ENCODE measurements around the gene UNC13B. TPM values are rescaled to one million over a fixed set of nuclear protein-coding genes. Genes with fewer than 3 reads are reported as not detected.

UNC13B gene
- total RNA-seq, 4 donors from 2014 or later = 28.0 to 39.3 (median 34.3) TPM

DNA sequence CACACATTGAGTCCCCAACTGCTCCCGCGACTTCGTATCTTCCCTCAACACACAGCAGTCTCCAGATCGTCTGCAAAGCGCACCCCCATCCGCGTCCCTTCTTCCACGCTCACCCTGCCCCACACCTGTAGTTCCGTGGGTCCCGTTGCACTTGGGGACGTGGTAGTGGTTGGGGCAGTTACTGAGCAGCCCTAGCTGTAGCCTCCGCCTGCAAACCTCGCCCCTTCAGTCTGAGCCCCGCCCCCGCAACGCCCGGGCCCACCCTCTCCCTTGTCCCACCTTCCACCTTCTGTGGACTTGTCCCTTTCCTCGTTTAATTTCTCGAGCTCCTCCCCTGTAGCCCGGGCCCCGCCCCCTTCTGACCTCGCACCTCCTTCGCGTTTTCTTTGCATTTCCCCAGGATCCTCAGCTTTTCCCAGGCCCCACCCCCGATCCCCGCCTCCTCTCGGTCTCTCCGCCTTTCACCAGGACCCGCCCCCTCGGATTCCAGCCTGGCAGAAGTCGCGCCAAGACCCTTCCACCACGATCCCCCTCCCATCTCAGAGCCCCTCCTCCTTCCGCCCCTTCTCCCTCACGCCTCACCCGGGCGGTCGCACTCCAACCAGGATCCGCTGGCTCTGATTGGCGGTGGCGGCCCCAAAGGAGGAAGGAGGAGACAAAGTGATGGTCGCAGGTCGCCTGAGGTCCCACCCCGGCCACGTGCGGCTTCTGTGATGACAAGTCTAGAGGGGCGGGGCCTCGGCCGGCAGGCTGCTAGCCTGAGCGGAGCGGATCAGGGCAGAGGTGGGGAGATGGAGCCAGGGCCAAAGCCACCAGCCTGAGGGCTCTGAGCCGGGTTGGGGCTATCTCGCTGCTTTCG lies 45.9 kb upstream of the UNC13B start, which contains the start of gene ATOSB:
Gene ATOSB, minus strand, starts transcription at position 183 of the 859 bp plus-strand sequence. CDS start 7,588 bp downstream, outside the sequence.
- Histone ChIP-seq H3K4me1 (peaks cover 0 to 57% (median 38%) of the 10 kb centered on the region in 4 donors), H3K36me3 (no peaks in the 10 kb centered on the region), H3K4me3 (peak within 1 kb of the TSS; percentile 34 to 66 (median 54)), H3K27ac (peak within 1 kb of the TSS; percentile 89 to 95 (median 90)), H3K27me3 (no peaks in the 10 kb centered on the region), H3K9me3 (no peaks in the 10 kb centered on the region)
- WGBS, 2 donors = 1% methylated on average over 49 to 54 of the region's 54 CpGs
- DNase-seq (ENCODE audit: low spot score in 2 of 2) = peak; percentile 93 to 94
- TF ChIP-seq POLR2A (IDR thresholded peaks at IDR 0.05) = peak; percentile 26 to 53
- TF ChIP-seq, protein P1, sequence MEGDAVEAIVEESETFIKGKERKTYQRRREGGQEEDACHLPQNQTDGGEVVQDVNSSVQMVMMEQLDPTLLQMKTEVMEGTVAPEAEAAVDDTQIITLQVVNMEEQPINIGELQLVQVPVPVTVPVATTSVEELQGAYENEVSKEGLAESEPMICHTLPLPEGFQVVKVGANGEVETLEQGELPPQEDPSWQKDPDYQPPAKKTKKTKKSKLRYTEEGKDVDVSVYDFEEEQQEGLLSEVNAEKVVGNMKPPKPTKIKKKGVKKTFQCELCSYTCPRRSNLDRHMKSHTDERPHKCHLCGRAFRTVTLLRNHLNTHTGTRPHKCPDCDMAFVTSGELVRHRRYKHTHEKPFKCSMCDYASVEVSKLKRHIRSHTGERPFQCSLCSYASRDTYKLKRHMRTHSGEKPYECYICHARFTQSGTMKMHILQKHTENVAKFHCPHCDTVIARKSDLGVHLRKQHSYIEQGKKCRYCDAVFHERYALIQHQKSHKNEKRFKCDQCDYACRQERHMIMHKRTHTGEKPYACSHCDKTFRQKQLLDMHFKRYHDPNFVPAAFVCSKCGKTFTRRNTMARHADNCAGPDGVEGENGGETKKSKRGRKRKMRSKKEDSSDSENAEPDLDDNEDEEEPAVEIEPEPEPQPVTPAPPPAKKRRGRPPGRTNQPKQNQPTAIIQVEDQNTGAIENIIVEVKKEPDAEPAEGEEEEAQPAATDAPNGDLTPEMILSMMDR (IDR thresholded peaks at IDR 0.05) = no peak
- TF ChIP-seq EP300 (IDR thresholded peaks at IDR 0.05) = peak in 1 of 2 donors; percentile 66

DNA sequence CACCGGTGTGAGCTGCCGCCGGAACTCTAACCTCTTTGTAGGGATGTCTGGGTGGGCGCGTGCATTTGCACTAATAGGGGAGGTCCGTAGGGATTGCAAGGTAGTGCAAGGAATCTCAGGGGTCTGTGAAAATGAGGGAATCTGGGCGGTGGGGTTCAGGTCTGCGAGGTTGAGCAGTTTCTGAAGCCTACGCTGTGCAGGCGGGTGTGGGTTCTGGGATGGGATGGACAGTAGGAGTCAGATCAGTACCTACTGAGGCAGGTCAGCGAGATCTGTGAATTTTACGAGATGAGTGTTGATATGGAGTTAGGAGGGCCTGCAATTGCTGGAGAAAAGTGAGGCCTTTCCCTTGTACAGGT lies 45.3 kb upstream of the UNC13B start:
- Histone ChIP-seq H3K27me3 (no peaks in the 10 kb centered on the region), H3K27ac (peak overlapping the region; percentile 89 to 95 (median 90)), H3K9me3 (no peaks in the 10 kb centered on the region), H3K4me3 (peak overlapping the region; percentile 34 to 66 (median 54)), H3K36me3 (no peaks in the 10 kb centered on the region), H3K4me1 (peaks cover 0 to 55% (median 36%) of the 10 kb centered on the region in 4 donors)
- no peak for DNase-seq (ENCODE audit: low spot score in 2 of 2)
- TF ChIP-seq, protein P1 (IDR thresholded peaks at IDR 0.05) = no peak
- TF ChIP-seq POLR2A (IDR thresholded peaks at IDR 0.05) (no peak), EP300 (IDR thresholded peaks at IDR 0.05) (no peak)
- WGBS, 2 donors = 0 to 1% methylated on average over 12 of the region's 12 CpGs

DNA sequence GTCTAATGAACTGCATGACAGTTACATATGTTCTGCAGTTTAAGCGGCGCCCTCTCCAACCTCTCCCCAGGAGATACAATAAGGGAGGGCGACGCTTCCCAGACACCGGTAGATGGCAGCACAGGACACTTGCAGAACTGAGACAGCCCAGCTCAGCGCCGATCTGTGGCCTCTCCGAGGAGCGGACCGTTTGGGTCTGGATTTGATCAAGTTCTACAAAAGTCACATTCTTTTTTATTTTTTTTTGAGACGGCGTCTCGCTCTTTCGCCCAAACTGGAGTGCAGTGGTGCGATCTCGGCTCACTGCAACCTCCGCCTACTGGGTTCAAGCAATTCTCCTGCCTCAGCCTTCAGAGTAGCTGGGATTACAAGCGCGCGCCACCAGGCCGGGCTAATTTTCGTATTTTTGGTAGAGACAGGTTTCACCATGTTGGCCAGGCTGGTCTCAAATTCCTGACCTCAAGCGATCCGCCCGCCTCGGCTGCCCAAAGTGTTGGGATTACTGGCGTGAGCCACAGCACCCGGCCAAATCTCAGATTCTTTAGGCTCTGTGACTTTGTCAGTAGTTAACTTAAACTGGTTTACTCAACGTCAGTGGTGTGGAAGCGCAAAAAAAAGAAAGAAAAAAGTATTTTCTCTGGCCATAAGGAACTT lies 44.8 kb upstream of the UNC13B start:
- 7 to 11% methylated on average over 30 of the region's 30 CpGs for WGBS, 2 donors
- Histone ChIP-seq H3K27ac (peak overlapping the region; percentile 89 to 95 (median 90)), H3K27me3 (no peaks in the 10 kb centered on the region), H3K4me3 (peak overlapping the region; percentile 34 to 66 (median 54)), H3K9me3 (no peaks in the 10 kb centered on the region), H3K36me3 (no peaks in the 10 kb centered on the region), H3K4me1 (peaks cover 0 to 50% (median 34%) of the 10 kb centered on the region in 4 donors)
- TF ChIP-seq POLR2A (IDR thresholded peaks at IDR 0.05) (no peak), EP300 (IDR thresholded peaks at IDR 0.05) (no peak)
- TF ChIP-seq, protein P1 (IDR thresholded peaks at IDR 0.05) = peak; percentile 85 to 93 (median 91)
- peak; percentile 80 to 94 for DNase-seq (ENCODE audit: low spot score in 2 of 2)

DNA sequence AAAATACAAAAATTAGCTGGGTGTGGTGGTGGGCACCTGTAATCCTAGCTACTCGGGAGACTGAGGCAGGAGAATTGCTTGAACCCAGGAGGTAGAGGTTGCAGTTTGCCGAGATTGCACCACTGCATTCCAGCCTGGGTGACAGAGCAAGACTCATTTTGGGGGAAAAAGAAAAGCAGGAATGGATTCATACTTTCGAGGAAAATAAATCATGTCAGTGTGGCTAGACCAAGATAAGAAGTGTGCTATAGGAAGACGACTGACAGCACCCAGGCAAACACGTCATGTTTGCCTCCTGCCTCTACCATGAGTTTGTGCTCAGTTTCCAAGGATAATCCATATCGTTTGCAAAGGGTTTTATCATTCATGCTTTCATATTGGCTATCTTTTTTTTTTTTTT lies 26.9 kb upstream of the UNC13B start:
- H3K9me3 ChIP-seq = no peaks in the 10 kb centered on the region

More for the DNA sequence above, 26.9 kb upstream of the UNC13B start:
- H3K27ac ChIP-seq = no peak overlapping the region
- no peak for DNase-seq (ENCODE audit: low spot score in 2 of 2)
- no peaks in the 10 kb centered on the region for H3K36me3 ChIP-seq
- WGBS, 2 donors = 78 to 81% methylated on average over 6 of the region's 6 CpGs
- H3K4me3 ChIP-seq = no peak overlapping the region
- H3K4me1 ChIP-seq = no peaks in the 10 kb centered on the region
- TF ChIP-seq, protein P1 (IDR thresholded peaks at IDR 0.05) = no peak
- TF ChIP-seq POLR2A (IDR thresholded peaks at IDR 0.05) (no peak), EP300 (IDR thresholded peaks at IDR 0.05) (no peak)
- H3K27me3 ChIP-seq = no peaks in the 10 kb centered on the region
